Lower leg skin (tissue), 3 donors: ENCODE results near the gene AKAP8L.

Source experiments
- POLR2A ChIP-seq, 2 donors: fragments of 450-650 bp; IDR thresholded peaks; one replicate each; pipeline ENCODE4 v1.6.1; 2016 to 2017; ENCODE audit warnings: antibody characterized with exemption in 2 of 2, mild to moderate bottlenecking in 1 of 2, moderate library complexity in 1 of 2
- TF ChIP-seq, protein P1 (sequence below), 3 donors: fragments of 450-650 bp; IDR thresholded peaks; one replicate each; pipeline ENCODE4 v1.5.1; 2016; ENCODE audit warnings: antibody characterized with exemption in 3 of 3, mild to moderate bottlenecking in 3 of 3, moderate library complexity in 2 of 3

DNA sequence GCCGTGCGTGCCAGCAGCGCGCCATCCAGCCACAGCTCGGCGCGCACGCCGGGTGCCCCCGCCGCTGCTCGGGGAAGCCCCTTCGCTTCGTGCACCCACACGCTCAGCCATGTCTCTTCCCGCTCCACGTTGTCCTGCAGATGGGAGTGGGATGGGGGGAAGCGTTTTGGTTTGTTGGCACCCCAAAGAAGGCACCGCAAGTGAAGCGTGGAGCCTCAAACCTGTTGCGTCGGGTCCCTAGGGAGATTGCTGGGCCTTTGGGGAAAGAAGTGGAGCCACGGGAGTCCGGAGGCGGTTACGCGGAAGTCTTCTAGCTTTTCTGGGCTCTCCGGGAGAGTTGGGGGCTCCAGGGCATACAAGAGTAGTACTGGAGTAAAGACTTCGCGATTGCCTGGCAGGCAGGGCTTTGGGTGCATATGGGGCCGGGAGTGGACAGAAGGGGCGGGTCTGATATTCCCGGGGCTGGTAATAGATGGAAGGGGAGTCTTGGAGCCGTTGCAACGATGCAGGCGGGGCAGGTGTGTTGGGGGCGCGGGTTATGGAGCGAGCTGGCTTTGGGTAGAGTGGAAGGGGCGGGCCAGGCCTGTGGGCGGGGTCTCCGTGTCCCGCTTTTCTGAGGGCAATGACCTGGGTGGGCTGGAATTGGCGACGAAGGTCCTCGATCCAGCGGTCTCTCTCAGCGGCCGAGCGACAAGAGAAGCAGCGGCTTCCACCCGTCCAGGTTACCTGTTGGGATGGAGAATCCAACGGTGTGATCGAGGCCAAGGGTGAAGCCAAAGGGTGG is 39.1 kb upstream of the AKAP8L start:
- TF ChIP-seq, protein P1, sequence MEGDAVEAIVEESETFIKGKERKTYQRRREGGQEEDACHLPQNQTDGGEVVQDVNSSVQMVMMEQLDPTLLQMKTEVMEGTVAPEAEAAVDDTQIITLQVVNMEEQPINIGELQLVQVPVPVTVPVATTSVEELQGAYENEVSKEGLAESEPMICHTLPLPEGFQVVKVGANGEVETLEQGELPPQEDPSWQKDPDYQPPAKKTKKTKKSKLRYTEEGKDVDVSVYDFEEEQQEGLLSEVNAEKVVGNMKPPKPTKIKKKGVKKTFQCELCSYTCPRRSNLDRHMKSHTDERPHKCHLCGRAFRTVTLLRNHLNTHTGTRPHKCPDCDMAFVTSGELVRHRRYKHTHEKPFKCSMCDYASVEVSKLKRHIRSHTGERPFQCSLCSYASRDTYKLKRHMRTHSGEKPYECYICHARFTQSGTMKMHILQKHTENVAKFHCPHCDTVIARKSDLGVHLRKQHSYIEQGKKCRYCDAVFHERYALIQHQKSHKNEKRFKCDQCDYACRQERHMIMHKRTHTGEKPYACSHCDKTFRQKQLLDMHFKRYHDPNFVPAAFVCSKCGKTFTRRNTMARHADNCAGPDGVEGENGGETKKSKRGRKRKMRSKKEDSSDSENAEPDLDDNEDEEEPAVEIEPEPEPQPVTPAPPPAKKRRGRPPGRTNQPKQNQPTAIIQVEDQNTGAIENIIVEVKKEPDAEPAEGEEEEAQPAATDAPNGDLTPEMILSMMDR (IDR thresholded peaks at IDR 0.05), result no peak
- TF ChIP-seq POLR2A (IDR thresholded peaks at IDR 0.05), result no peak
